ENCODE data around the gene SLC27A6. TPM values are rescaled to one million over a fixed set of nuclear protein-coding genes. Genes with fewer than 3 reads are reported as not detected.

Gene SLC27A6
- total RNA-seq, 1 experiment from 2014 or later = 0.16 TPM

DNA sequence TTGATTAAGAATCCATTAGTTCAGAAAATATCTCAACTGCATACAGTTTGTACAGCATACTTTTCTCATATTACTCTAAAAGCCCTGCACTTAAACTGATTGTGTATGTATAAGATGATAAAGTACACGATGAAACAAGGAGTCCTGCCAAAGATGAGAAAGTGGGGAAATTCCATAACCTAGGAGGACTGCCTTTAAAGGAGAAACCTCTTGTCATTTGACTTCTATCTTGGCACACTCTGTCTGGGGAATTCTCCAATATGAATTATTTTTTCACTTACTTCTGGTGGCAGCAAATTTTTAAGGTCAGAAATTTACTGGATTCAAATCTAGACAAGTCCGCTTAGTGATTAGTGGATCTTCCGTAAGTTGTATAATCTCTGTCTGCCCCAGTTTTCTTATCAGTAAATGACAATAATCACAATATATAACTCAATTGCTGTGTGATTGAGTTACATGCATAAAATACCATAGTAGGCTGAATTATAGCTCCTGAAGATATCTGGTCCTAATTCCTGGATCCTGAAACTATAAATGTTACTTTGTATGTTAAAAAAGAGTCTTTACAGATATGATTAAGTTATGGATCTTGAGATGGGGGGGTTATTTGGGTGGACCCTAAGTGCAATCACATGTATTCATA, 112.3 kb downstream of the SLC27A6 start:
- no peak for TF ChIP-seq CTCF (IDR thresholded peaks at IDR 0.05; ENCODE audit: unreplicated experiment)
- ChIA-PET CTCF (interaction anchor here (0.6 to 1.1 kb wide), 2 partner anchors 17 to 50 kb away, joined by 3 read pairs; partner anchors contain the start of gene ISOC1), POLR2A (interaction anchor here (0.7 to 1.2 kb wide), 2 partner anchors 19 to 173 kb away, joined by 3 to 4 read pairs; no protein-coding TSS in a partner anchor)
- no peaks in the 10 kb centered on the region for H3K9me3 Mint-ChIP-seq (ENCODE audit: unreplicated experiment)
- no peak overlapping the region for H3K27ac Mint-ChIP-seq (ENCODE audit: low read depth, unreplicated experiment)
- BruUV-seq (replicated peaks) = no TSS peak
- no peak for DNase-seq (ENCODE audit: unreplicated experiment)
- peaks cover 33% of the 10 kb centered on the region for H3K27me3 Mint-ChIP-seq (ENCODE audit: insufficient read depth, unreplicated experiment)
- H3K4me1 Mint-ChIP-seq (ENCODE audit: insufficient read depth, unreplicated experiment) = no peaks in the 10 kb centered on the region
- intact Hi-C loops (cut with micrococcal nuclease) = no loop called here
- H3K4me3 Mint-ChIP-seq (ENCODE audit: unreplicated experiment) = no peak overlapping the region
- no peaks in the 10 kb centered on the region for H3K36me3 Mint-ChIP-seq (ENCODE audit: insufficient read depth, unreplicated experiment)

GRCh38 chr5:129078247-129078646, 113.0 kb downstream of the SLC27A6 start:
- no TSS peak for BruUV-seq (replicated peaks)
- no peak for TF ChIP-seq CTCF (IDR thresholded peaks at IDR 0.05; ENCODE audit: unreplicated experiment)
- DNase-seq (ENCODE audit: unreplicated experiment) = no peak
- ChIA-PET CTCF (no interaction called here), POLR2A (interaction anchor here (0.7 kb wide), 1 partner anchor 173 kb away, joined by 4 read pairs; no protein-coding TSS in a partner anchor)
- Mint-ChIP-seq H3K36me3 (ENCODE audit: insufficient read depth, unreplicated experiment) (no peaks in the 10 kb centered on the region), H3K27ac (ENCODE audit: low read depth, unreplicated experiment) (no peak overlapping the region), H3K9me3 (ENCODE audit: unreplicated experiment) (no peaks in the 10 kb centered on the region), H3K4me3 (ENCODE audit: unreplicated experiment) (no peak overlapping the region), H3K27me3 (ENCODE audit: insufficient read depth, unreplicated experiment) (peaks cover 26% of the 10 kb centered on the region), H3K4me1 (ENCODE audit: insufficient read depth, unreplicated experiment) (no peaks in the 10 kb centered on the region)
- intact Hi-C loops (cut with micrococcal nuclease) = no loop called here

DNA sequence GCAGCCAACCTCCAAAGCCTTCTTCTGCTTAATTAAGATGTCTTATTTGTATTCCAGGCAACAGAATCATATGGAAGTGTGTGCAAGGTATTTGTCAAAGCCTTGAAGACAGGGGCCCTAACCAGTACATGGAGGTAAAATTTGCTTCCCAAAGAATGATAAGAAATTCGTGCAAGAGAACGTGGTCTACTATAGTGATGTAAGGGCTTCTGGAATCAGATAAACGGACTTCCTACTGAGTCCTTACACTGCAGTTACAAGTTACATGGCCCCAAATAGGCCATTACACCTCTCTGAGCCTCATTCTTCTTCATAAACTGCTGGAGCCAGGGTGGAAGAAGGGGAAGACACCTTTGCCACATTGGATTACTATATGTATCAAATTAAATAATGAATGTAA, 113.4 kb downstream of the SLC27A6 start:
- TF ChIP-seq CTCF (IDR thresholded peaks at IDR 0.05; ENCODE audit: unreplicated experiment) = no peak
- Mint-ChIP-seq H3K36me3 (ENCODE audit: insufficient read depth, unreplicated experiment) (no peaks in the 10 kb centered on the region), H3K9me3 (ENCODE audit: unreplicated experiment) (no peaks in the 10 kb centered on the region), H3K27ac (ENCODE audit: low read depth, unreplicated experiment) (no peak overlapping the region), H3K27me3 (ENCODE audit: insufficient read depth, unreplicated experiment) (peaks cover 22% of the 10 kb centered on the region), H3K4me1 (ENCODE audit: insufficient read depth, unreplicated experiment) (no peaks in the 10 kb centered on the region), H3K4me3 (ENCODE audit: unreplicated experiment) (no peak overlapping the region)
- ChIA-PET POLR2A (no interaction called here), CTCF (no interaction called here)
- no peak for DNase-seq (ENCODE audit: unreplicated experiment)
- intact Hi-C loops (cut with micrococcal nuclease) = no loop called here
- no TSS peak for BruUV-seq (replicated peaks)

GRCh38 chr5:129079496-129079895, 114.2 kb downstream of the SLC27A6 start:
- no peak overlapping the region for H3K27ac Mint-ChIP-seq (ENCODE audit: low read depth, unreplicated experiment)
- H3K36me3 Mint-ChIP-seq (ENCODE audit: insufficient read depth, unreplicated experiment) = no peaks in the 10 kb centered on the region
- DNase-seq (ENCODE audit: unreplicated experiment) = no peak
- POLR2A ChIA-PET = interaction anchor here (0.6 kb wide), 1 partner anchor 1003 kb away, joined by 3 read pairs; no protein-coding TSS in a partner anchor
- CTCF ChIA-PET = interaction anchor here (0.7 kb wide), 1 partner anchor 1471 kb away, joined by 3 read pairs; no protein-coding TSS in a partner anchor
- TF ChIP-seq CTCF (IDR thresholded peaks at IDR 0.05; ENCODE audit: unreplicated experiment) = no peak
- BruUV-seq (replicated peaks) = no TSS peak
- peaks cover 14% of the 10 kb centered on the region for H3K27me3 Mint-ChIP-seq (ENCODE audit: insufficient read depth, unreplicated experiment)
- intact Hi-C loops (cut with micrococcal nuclease) = no loop called here
- no peak overlapping the region for H3K4me3 Mint-ChIP-seq (ENCODE audit: unreplicated experiment)
- H3K9me3 Mint-ChIP-seq (ENCODE audit: unreplicated experiment) = no peaks in the 10 kb centered on the region
- H3K4me1 Mint-ChIP-seq (ENCODE audit: insufficient read depth, unreplicated experiment) = no peaks in the 10 kb centered on the region

All from MCF 10A (cell line).